Measurements from ENCODE around the gene SHISA5. TPM values are rescaled to one million over a fixed set of nuclear protein-coding genes. Genes with fewer than 3 reads are reported as not detected.

SHISA5 gene
- polyA plus RNA-seq, 2 of the 4 experiments (the other 2 are of a cell fraction): 87.5 to 94.3 TPM

GRCh38 chr3:48423883-48424695 lies 79.9 kb downstream of the SHISA5 start:
- POLR2A ChIA-PET: no interaction called here
- no peak for FAIRE-seq
- Histone ChIP-seq H3K4me2 (no peak overlapping the region), H3K9me3 (no peaks in the 10 kb centered on the region), H3K27ac (no peak overlapping the region), H3K4me3 (no peak overlapping the region), H3K4me1 (peaks cover 27% of the 10 kb centered on the region)
- CTCF ChIA-PET: interaction anchor here (0.9 to 31.5 kb wide), 5 partner anchors 7 to 192 kb away, joined by 3 to 488 read pairs (median 4); partner anchors contain the start of gene PLXNB1
- WGBS (ENCODE audit: missing lambda C conversion rate): 96% methylated on average over 9 of the region's 27 CpGs
- TF ChIP-seq ZSCAN20 (CRISPR knock-in tag; IDR thresholded peaks at IDR 0.05) (no peak), PBX3 (IDR thresholded peaks at IDR 0.05) (no peak), NR3C1 (IDR thresholded peaks at IDR 0.05) (no peak), RAD21 (conservative IDR thresholded peaks at IDR 0.05 in 1 of 2, IDR thresholded peaks at IDR 0.05 in 1 of 2) (no peak), RCOR1 (IDR thresholded peaks at IDR 0.05; ENCODE audit: low read depth, low read length) (no peak), CEBPB (IDR thresholded peaks at IDR 0.05) (no peak), RNF2 (IDR thresholded peaks at IDR 0.05; ENCODE audit: borderline replicate concordance, low read depth) (no peak), CBX8 (IDR thresholded peaks at IDR 0.05) (no peak), JUNB (IDR thresholded peaks at IDR 0.05) (no peak), KDM5A (IDR thresholded peaks at IDR 0.05) (no peak)
- ATAC-seq: no peak
- DNase-seq (ENCODE audit: low read depth in 1 of 2, low spot score in 1 of 2): no peak

GRCh38 chr3:48423241-48423882 lies 80.6 kb downstream of the SHISA5 start:
- Histone ChIP-seq H3K27ac (no peak overlapping the region), H3K9me3 (no peaks in the 10 kb centered on the region), H3K4me2 (no peak overlapping the region), H3K4me3 (no peak overlapping the region), H3K4me1 (peaks cover 27% of the 10 kb centered on the region)
- TF ChIP-seq MYC (IDR thresholded peaks at IDR 0.05; ENCODE audit: borderline replicate concordance, low read length) (no peak), PHF8 (IDR thresholded peaks at IDR 0.05; ENCODE audit: borderline replicate concordance, low read depth) (no peak), HOXA7 (CRISPR knock-in tag; IDR thresholded peaks at IDR 0.05) (no peak), GATA3 (IDR thresholded peaks at IDR 0.05; ENCODE audit: borderline replicate concordance) (no peak), HEYL (CRISPR knock-in tag; IDR thresholded peaks at IDR 0.05) (no peak), EP300 (IDR thresholded peaks at IDR 0.05) (no peak), RCOR1 (IDR thresholded peaks at IDR 0.05; ENCODE audit: low read depth, low read length) (no peak), BCL3 (IDR thresholded peaks at IDR 0.05) (no peak), FOXS1 (CRISPR knock-in tag; IDR thresholded peaks at IDR 0.05) (no peak), FOSL2 (IDR thresholded peaks at IDR 0.05) (no peak), FOSL2 (CRISPR knock-in tag; IDR thresholded peaks at IDR 0.05) (no peak), SMC3 (IDR thresholded peaks at IDR 0.05) (no peak), CTCF (IDR thresholded peaks at IDR 0.05) (no peak), HDAC2 (IDR thresholded peaks at IDR 0.05) (no peak), EHMT2 (IDR thresholded peaks at IDR 0.05; ENCODE audit: low read depth) (no peak), MAFK (IDR thresholded peaks at IDR 0.05; ENCODE audit: partially characterized antibody) (no peak), RFX5 (IDR thresholded peaks at IDR 0.05) (no peak), MAX (IDR thresholded peaks at IDR 0.05) (no peak)
- TF ChIP-seq, protein P1, sequence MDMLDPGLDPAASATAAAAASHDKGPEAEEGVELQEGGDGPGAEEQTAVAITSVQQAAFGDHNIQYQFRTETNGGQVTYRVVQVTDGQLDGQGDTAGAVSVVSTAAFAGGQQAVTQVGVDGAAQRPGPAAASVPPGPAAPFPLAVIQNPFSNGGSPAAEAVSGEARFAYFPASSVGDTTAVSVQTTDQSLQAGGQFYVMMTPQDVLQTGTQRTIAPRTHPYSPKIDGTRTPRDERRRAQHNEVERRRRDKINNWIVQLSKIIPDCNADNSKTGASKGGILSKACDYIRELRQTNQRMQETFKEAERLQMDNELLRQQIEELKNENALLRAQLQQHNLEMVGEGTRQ (IDR thresholded peaks at IDR 0.05): no peak
- TF ChIP-seq, protein P2, sequence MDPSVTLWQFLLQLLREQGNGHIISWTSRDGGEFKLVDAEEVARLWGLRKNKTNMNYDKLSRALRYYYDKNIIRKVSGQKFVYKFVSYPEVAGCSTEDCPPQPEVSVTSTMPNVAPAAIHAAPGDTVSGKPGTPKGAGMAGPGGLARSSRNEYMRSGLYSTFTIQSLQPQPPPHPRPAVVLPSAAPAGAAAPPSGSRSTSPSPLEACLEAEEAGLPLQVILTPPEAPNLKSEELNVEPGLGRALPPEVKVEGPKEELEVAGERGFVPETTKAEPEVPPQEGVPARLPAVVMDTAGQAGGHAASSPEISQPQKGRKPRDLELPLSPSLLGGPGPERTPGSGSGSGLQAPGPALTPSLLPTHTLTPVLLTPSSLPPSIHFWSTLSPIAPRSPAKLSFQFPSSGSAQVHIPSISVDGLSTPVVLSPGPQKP (IDR thresholded peaks at IDR 0.05; ENCODE audit: low read depth, low read length): no peak
- DNase-seq (ENCODE audit: low read depth in 1 of 2, low spot score in 1 of 2) (no peak), FAIRE-seq (no peak), ATAC-seq (no peak)
- POLR2A ChIA-PET: no interaction called here
- CTCF ChIA-PET: interaction anchor here (1.3 to 31.5 kb wide), 5 partner anchors 8 to 150 kb away, joined by 4 to 488 read pairs (median 6); partner anchors contain the start of gene PLXNB1
- WGBS (ENCODE audit: missing lambda C conversion rate): 83% methylated on average over 8 of the region's 25 CpGs

Measured in A549 (cell line).